OCI-M1 (cell line): ENCODE measurements around the gene SULT1A2.
"Not testable (repeated sequence)": the region's sequence is repeated elsewhere in the genome, so short reads cannot be mapped to it uniquely, and the experiment has no call there.

Experiments used
- DNase-seq: peaks from one replicate; lab custom pipeline; 2025; lab: John Stamatoyannopoulos, UW

The SULT1A2 gene

GRCh38 chr16:28591355-28591754, 5.5 kb downstream of the SULT1A2 start:
- DNase-seq = no peak

GRCh38 chr16:28590384-28591340, 6.2 kb downstream of the SULT1A2 start:
- DNase-seq = no peak

GRCh38 chr16:28589930-28590329, 6.9 kb downstream of the SULT1A2 start:
- DNase-seq = no peak

- no peak for DNase-seq
Measured at GRCh38 chr16:28589069-28589468, 7.8 kb downstream of the SULT1A2 start.

GRCh38 chr16:28587386-28587785, 9.5 kb downstream of the SULT1A2 start:
- no peak for DNase-seq

GRCh38 chr16:28586466-28586865, 10.4 kb downstream of the SULT1A2 start:
- no peak for DNase-seq

- DNase-seq = no peak
Measured at GRCh38 chr16:28585674-28586073, 11.2 kb downstream of the SULT1A2 start.

- DNase-seq = no peak
Measured at GRCh38 chr16:28580726-28581315, 16.0 kb downstream of the SULT1A2 start.

GRCh38 chr16:28575446-28576109, 21.3 kb downstream of the SULT1A2 start:
- no peak for DNase-seq

GRCh38 chr16:28574925-28575324, 21.9 kb downstream of the SULT1A2 start:
- no peak for DNase-seq

GRCh38 chr16:28573738-28574718, 22.8 kb downstream of the SULT1A2 start:
- DNase-seq = no peak

- DNase-seq = no peak
Measured at GRCh38 chr16:28572696-28573510, 23.9 kb downstream of the SULT1A2 start.

- DNase-seq = no peak
Measured at GRCh38 chr16:28569968-28570752, 26.7 kb downstream of the SULT1A2 start.

- no peak for DNase-seq
Measured at GRCh38 chr16:28569021-28569420, 27.8 kb downstream of the SULT1A2 start.

- DNase-seq = no peak
Measured at GRCh38 chr16:28567292-28567691, 29.6 kb downstream of the SULT1A2 start.

- not testable (repeated sequence) for DNase-seq
Measured at GRCh38 chr16:28566233-28566925, 30.5 kb downstream of the SULT1A2 start.

- DNase-seq = no peak
Measured at GRCh38 chr16:28563218-28563617, 33.6 kb downstream of the SULT1A2 start.

- no peak for DNase-seq
Measured at GRCh38 chr16:28562199-28562598, 34.7 kb downstream of the SULT1A2 start.

- DNase-seq = no peak
Measured at GRCh38 chr16:28561557-28562187, 35.2 kb downstream of the SULT1A2 start.
